SK-N-SH (cell line): ENCODE data around the gene RUNDC3A. TPM values are rescaled to one million over a fixed set of nuclear protein-coding genes. Genes with fewer than 3 reads are reported as not detected.

Experiments
- CTCF ChIA-PET: fragments of 300-600, 350-600 bp; formaldehyde crosslinking; extraction: SDS; loops from one replicate; lab custom pipeline; 2021; lab: Yijun Ruan, JAX
- POLR2A ChIA-PET: fragments of 350-600 bp; sonication (Branson Sonifier 250); formaldehyde crosslinking; extraction: SDS; loops from one replicate; lab custom pipeline; 2020; ENCODE audit warnings: antibody characterized with exemption, inconsistent platforms; lab: Yijun Ruan, JAX
- DNase-seq: peaks from one replicate; pipeline ENCODE4 v3.0.0; 2012
- H2AFZ ChIP-seq: fragments of 200-600 bp; sonication (generic); 2 replicates; pipeline ENCODE4 v1.8.1; 2016; ENCODE audit warnings: antibody characterized with exemption, mild to moderate bottlenecking, low read depth
- H3F3A ChIP-seq: fragments of 200-600 bp; sonication (generic); replicated peaks from 2 replicates; pipeline ENCODE3; 2016; ENCODE audit warnings: antibody characterized with exemption, mild to moderate bottlenecking; ENCODE audit not compliant: insufficient read depth
- H3K27ac ChIP-seq, 2 experiments: fragments of 200-500 bp in 1 of 2; fragments of 200-600 bp in 1 of 2; sonication (Bioruptor generic) in 1 of 2; sonication (generic), shearing (Covaris generic) in 1 of 2; 2 replicates each; pipeline versions ENCODE4 v1.5.1 to v1.6.1; 2014 to 2016; ENCODE audit warnings: low read depth in 2 of 2, inconsistent platforms in 1 of 2, low read length in 1 of 2, mild to moderate bottlenecking in 1 of 2, mixed read lengths in 1 of 2
- H3K27me3 ChIP-seq: fragments of 200-600 bp; sonication (generic), shearing (Covaris generic); 2 replicates; pipeline ENCODE4 v1.6.1; 2016; ENCODE audit warnings: mixed run types; ENCODE audit not compliant: insufficient read depth
- H3K36me3 ChIP-seq, 2 experiments: fragments of 200-500 bp in 1 of 2; fragments of 200-600 bp in 1 of 2; sonication (Bioruptor generic) in 1 of 2; sonication (generic) in 1 of 2; replicated peaks in 1 of 2; 2 replicates each; pipeline versions ENCODE3 to v1.5.1; 2014 to 2016; ENCODE audit warnings: low read length in 1 of 2, mild to moderate bottlenecking in 1 of 2; ENCODE audit not compliant: insufficient read depth in 2 of 2, control insufficient read depth in 1 of 2
- H3K4me1 ChIP-seq, 2 experiments: fragments of 200-500 bp in 1 of 2; fragments of 200-600 bp in 1 of 2; sonication (Bioruptor generic) in 1 of 2; sonication (generic), shearing (Covaris generic) in 1 of 2; 2 replicates each; pipeline versions ENCODE4 v1.5.1 to v1.6.1; 2014 to 2016; ENCODE audit warnings: low read depth in 1 of 2, low read length in 1 of 2, mixed run types in 1 of 2; ENCODE audit not compliant: insufficient read depth in 2 of 2, control insufficient read depth in 1 of 2
- H3K4me2 ChIP-seq: fragments of 200-600 bp; sonication (generic), shearing (Covaris generic); 2 replicates; pipeline ENCODE4 v1.6.1; 2017; ENCODE audit warnings: mixed run types
- H3K4me3 ChIP-seq, 2 experiments: fragments of 200-500 bp in 1 of 2; fragments of 200-600 bp in 1 of 2; sonication (Bioruptor generic) in 1 of 2; sonication (generic), shearing (Covaris generic) in 1 of 2; 2 replicates each; pipeline versions ENCODE4 v1.5.1 to v1.8.1; 2014 to 2016; ENCODE audit warnings: low read depth in 2 of 2, inconsistent platforms in 1 of 2, low read length in 1 of 2, mild to moderate bottlenecking in 1 of 2, mixed read lengths in 1 of 2, moderate library complexity in 1 of 2
- H3K79me2 ChIP-seq: fragments of 200-600 bp; sonication (generic); 2 replicates; pipeline ENCODE4 v1.8.1; 2017; ENCODE audit warnings: mild to moderate bottlenecking; ENCODE audit not compliant: insufficient read depth
- H3K9ac ChIP-seq: fragments of 200-600 bp; sonication (generic); 2 replicates; pipeline ENCODE4 v1.6.1; 2017; ENCODE audit warnings: mixed run types
- H3K9me2 ChIP-seq: fragments of 200-600 bp; sonication (generic); 2 replicates; pipeline ENCODE4 v1.6.1; 2017; ENCODE audit warnings: mixed run types
- H3K9me3 ChIP-seq: fragments of 200-600 bp; sonication (generic); 2 replicates; pipeline ENCODE4 v1.6.1; 2017; ENCODE audit warnings: mixed run types, mild to moderate bottlenecking, moderate library complexity
- H4K20me1 ChIP-seq: fragments of 200-600 bp; sonication (generic); 2 replicates; pipeline ENCODE4 v1.6.1; 2017; ENCODE audit warnings: mild to moderate bottlenecking, mixed run types; ENCODE audit not compliant: insufficient read depth
- CHD2 ChIP-seq: fragments of 150-350 bp; IDR thresholded peaks from 2 replicates; pipeline ENCODE4 v1.6.1; 2018; ENCODE audit warnings: low read length; ENCODE audit not compliant: partially characterized antibody
- ELF1 ChIP-seq: IDR thresholded peaks from 2 replicates; pipeline ENCODE4 v1.4.0; 2012
- EP300 ChIP-seq, 2 experiments: IDR thresholded peaks; 2 replicates each; pipeline versions ENCODE4 v1.4.0 to v1.6.1; 2012; ENCODE audit warnings: borderline replicate concordance in 1 of 2, low read depth in 1 of 2, low read length in 1 of 2
- EZH2phosphoT487 ChIP-seq: fragments of 200-600 bp; sonication (generic); IDR thresholded peaks from 2 replicates; pipeline ENCODE4 v1.6.1; 2017; ENCODE audit warnings: low read depth, mixed run types, mild to moderate bottlenecking, antibody characterized with exemption, moderate library complexity, borderline replicate concordance
- FOSL2 ChIP-seq: IDR thresholded peaks from 2 replicates; pipeline ENCODE4 v1.4.0; 2012; ENCODE audit warnings: low read depth, mild to moderate bottlenecking, moderate library complexity, borderline replicate concordance
- FOXJ3 ChIP-seq: sonication (generic); formaldehyde crosslinking; IDR thresholded peaks from 2 replicates; pipeline ENCODE4 v1.5.1; 2020; ENCODE audit warnings: mild to moderate bottlenecking, missing genetic modification reagents
- GATA2 ChIP-seq: sonication (generic); formaldehyde crosslinking; IDR thresholded peaks from 2 replicates; pipeline ENCODE4 v1.5.0; 2020; ENCODE audit warnings: mild to moderate bottlenecking, missing genetic modification reagents
- MEF2A ChIP-seq: IDR thresholded peaks from 2 replicates; pipeline ENCODE4 v1.4.0; 2012; ENCODE audit warnings: low read depth, borderline replicate concordance
- NFIC ChIP-seq: IDR thresholded peaks from 2 replicates; pipeline ENCODE4 v1.4.0; 2012; ENCODE audit warnings: borderline replicate concordance
- POLR2AphosphoS5 ChIP-seq: IDR thresholded peaks from 2 replicates; pipeline ENCODE4 v1.6.1; 2012; ENCODE audit warnings: low read depth, low read length
- SIN3A ChIP-seq: IDR thresholded peaks from 2 replicates; pipeline ENCODE4 v1.6.1; 2012; ENCODE audit warnings: low read depth, mild to moderate bottlenecking, low read length, moderate library complexity, borderline replicate concordance
- SMC3 ChIP-seq: IDR thresholded peaks from 2 replicates; pipeline ENCODE4 v1.6.1; 2012; ENCODE audit warnings: low read depth, low read length, improper control_type of control experiment
- TEAD4 ChIP-seq: IDR thresholded peaks from 2 replicates; pipeline ENCODE4 v1.4.0; 2012; ENCODE audit warnings: mild to moderate bottlenecking, borderline replicate concordance; ENCODE audit not compliant: insufficient read depth
- WGBS: methylation state at CpG from one replicate; pipeline ENCODE4 v1.1.6; 2017; ENCODE audit warnings: low lambda C conversion rate; 5-methylcytosine and 5-hydroxymethylcytosine counted together
- polyA plus RNA-seq, 3 experiments: library from polyadenylated mRNA; depleted of rRNA; stranded (reverse); fragments of >200 nt; gene quantifications; 2 replicates each; pipeline ENCODE4 v1.2.3, GENCODE V29; 2012
- TF ChIP-seq, protein P1 (sequence below): IDR thresholded peaks from 2 replicates; pipeline ENCODE4 v1.4.0; 2012; ENCODE audit warnings: low read depth, borderline replicate concordance
- TF ChIP-seq, protein P2 (sequence below): IDR thresholded peaks from 2 replicates; pipeline ENCODE4; 2012
- TF ChIP-seq, protein P3 (sequence below): fragments of 200-600 bp; sonication (generic); IDR thresholded peaks from 2 replicates; pipeline ENCODE4 v1.6.1; 2017; ENCODE audit warnings: antibody characterized with exemption, mild to moderate bottlenecking, moderate library complexity
- TF ChIP-seq, protein P4 (sequence below): IDR thresholded peaks from 2 replicates; pipeline ENCODE4 v1.4.0; 2012; ENCODE audit warnings: low read depth

Gene RUNDC3A
- polyA plus RNA-seq, 1 of the 3 experiments (the other 2 are of a cell fraction): 8.9 TPM

DNA sequence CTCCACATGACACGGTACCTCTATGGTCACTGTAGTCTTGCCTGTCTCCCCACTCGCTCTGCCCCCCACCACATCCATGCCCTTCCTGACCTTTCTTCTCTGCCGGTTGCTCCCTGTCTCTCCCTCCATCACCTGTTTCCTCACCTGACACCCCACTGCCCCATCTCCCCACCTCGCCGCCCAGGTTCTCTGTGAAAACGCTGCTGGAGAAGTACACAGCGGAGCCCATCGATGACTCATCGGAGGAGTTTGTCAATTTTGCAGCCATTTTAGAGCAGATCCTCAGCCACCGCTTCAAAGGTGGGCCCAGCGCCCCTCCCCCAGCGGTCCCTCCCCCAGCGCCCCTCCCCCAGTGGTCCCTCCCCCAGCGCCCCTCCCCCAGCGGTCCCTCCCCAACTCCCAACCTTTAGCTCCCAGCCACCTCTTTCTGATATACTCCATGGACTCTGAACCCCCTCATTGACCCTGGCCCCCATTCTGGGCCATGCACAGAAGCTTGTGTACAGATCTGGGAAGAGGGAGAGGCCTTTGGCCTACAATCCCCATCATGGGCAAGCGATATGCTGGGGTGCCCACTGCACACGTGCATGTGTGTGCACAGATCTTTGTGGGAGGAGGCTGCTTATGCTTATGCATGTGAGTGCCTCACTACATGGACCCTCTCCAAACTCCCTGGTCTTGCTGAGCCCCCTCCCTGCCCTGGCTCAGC lies 4.1 kb downstream of the RUNDC3A start:
- Histone ChIP-seq H3K36me3 (no peaks in the 10 kb centered on the region), H3K4me2 (no peak overlapping the region), H3K4me1 (peaks cover 0 to 25% of the 10 kb centered on the region in 2 experiments; a peak in 1 of 4 replicates), H3K9me3 (no peaks in the 10 kb centered on the region), H3K9ac (no peak overlapping the region), H3K27me3 (no peaks in the 10 kb centered on the region), H3K27ac (no peak overlapping the region), H3K4me3 (no peak overlapping the region), H4K20me1 (no peaks in the 10 kb centered on the region), H3F3A (no peaks in the 10 kb centered on the region), H2AFZ (no peak overlapping the region), H3K9me2 (no peaks in the 10 kb centered on the region), H3K79me2 (no peaks in the 10 kb centered on the region)
- POLR2A ChIA-PET: no interaction called here
- peak; percentile 23 for DNase-seq
- 67% methylated on average over 16 of the region's 17 CpGs for WGBS
- CTCF ChIA-PET: interaction anchor here (1.0 kb wide), 1 partner anchor 19 kb away, joined by 3 read pairs; no protein-coding TSS in a partner anchor
- TF ChIP-seq CHD2 (no peak), SMC3 (no peak), SIN3A (no peak), GATA2 (CRISPR knock-in tag) (no peak)
- TF ChIP-seq, protein P1, sequence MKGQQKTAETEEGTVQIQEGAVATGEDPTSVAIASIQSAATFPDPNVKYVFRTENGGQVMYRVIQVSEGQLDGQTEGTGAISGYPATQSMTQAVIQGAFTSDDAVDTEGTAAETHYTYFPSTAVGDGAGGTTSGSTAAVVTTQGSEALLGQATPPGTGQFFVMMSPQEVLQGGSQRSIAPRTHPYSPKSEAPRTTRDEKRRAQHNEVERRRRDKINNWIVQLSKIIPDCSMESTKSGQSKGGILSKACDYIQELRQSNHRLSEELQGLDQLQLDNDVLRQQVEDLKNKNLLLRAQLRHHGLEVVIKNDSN: no peak
- TF ChIP-seq, protein P2, sequence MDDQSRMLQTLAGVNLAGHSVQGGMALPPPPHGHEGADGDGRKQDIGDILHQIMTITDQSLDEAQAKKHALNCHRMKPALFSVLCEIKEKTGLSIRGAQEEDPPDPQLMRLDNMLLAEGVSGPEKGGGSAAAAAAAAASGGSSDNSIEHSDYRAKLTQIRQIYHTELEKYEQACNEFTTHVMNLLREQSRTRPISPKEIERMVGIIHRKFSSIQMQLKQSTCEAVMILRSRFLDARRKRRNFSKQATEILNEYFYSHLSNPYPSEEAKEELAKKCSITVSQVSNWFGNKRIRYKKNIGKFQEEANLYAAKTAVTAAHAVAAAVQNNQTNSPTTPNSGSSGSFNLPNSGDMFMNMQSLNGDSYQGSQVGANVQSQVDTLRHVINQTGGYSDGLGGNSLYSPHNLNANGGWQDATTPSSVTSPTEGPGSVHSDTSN: no peak

DNA sequence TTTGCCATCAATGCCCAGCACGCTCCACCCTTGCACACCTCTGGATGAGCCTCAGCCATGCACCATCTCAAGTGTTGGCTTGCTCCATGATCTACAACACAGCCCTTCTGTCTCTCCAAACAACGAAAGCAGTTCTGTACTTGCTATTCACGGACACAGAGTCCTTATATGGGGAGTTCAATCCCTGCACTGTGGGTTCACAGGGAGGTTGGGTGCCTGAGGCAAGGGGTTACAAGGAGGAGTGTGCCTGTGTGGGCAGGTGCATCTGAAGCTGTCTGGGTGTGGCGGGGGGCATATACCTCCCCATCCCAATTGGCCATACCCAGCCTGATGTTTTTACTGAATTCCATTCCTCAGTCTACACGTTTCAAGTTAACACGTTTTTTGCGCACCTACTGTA lies 5.6 kb downstream of the RUNDC3A start:
- Histone ChIP-seq H2AFZ (no peak overlapping the region), H3K4me1 (peaks cover 0 to 23% of the 10 kb centered on the region in 2 experiments; a peak in 1 of 4 replicates), H3F3A (no peaks in the 10 kb centered on the region), H3K4me3 (no peak overlapping the region), H4K20me1 (no peaks in the 10 kb centered on the region), H3K9me3 (no peaks in the 10 kb centered on the region), H3K27me3 (no peaks in the 10 kb centered on the region)
- POLR2A ChIA-PET: no interaction called here
- CTCF ChIA-PET: interaction anchor here (1.2 kb wide), 1 partner anchor 95 kb away, joined by 4 read pairs; no protein-coding TSS in a partner anchor
- DNase-seq: peak; percentile 19
- 67% methylated on average over 6 of the region's 7 CpGs for WGBS
- TF ChIP-seq EP300 (IDR thresholded peaks at IDR 0.05; ENCODE audit: borderline replicate concordance in 1 of 2, low read depth in 1 of 2, low read length in 1 of 2) (no peak), TEAD4 (no peak), EZH2phosphoT487 (no peak), POLR2AphosphoS5 (no peak), ELF1 (no peak), MEF2A (no peak), FOSL2 (no peak), SIN3A (no peak), FOXJ3 (CRISPR knock-in tag) (no peak), NFIC (no peak)
- TF ChIP-seq, protein P3, sequence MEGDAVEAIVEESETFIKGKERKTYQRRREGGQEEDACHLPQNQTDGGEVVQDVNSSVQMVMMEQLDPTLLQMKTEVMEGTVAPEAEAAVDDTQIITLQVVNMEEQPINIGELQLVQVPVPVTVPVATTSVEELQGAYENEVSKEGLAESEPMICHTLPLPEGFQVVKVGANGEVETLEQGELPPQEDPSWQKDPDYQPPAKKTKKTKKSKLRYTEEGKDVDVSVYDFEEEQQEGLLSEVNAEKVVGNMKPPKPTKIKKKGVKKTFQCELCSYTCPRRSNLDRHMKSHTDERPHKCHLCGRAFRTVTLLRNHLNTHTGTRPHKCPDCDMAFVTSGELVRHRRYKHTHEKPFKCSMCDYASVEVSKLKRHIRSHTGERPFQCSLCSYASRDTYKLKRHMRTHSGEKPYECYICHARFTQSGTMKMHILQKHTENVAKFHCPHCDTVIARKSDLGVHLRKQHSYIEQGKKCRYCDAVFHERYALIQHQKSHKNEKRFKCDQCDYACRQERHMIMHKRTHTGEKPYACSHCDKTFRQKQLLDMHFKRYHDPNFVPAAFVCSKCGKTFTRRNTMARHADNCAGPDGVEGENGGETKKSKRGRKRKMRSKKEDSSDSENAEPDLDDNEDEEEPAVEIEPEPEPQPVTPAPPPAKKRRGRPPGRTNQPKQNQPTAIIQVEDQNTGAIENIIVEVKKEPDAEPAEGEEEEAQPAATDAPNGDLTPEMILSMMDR: no peak
- TF ChIP-seq, protein P4, sequence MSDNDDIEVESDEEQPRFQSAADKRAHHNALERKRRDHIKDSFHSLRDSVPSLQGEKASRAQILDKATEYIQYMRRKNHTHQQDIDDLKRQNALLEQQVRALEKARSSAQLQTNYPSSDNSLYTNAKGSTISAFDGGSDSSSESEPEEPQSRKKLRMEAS: no peak
- TF ChIP-seq, all 33 proteins: peak for 0
- Histone ChIP-seq H3K9me2 (no peaks in the 10 kb centered on the region), H3K4me2 (no peak overlapping the region), H3K79me2 (no peaks in the 10 kb centered on the region), H3K27ac (no peak overlapping the region), H3K36me3 (peaks cover 0 to 2% of the 10 kb centered on the region in 2 experiments), H3K9ac (no peak overlapping the region)
